Central memory CD8-positive, alpha-beta T cell (primary cell): ENCODE results near the gene KIAA0232.
"Not testable (repeated sequence)": the region's sequence is repeated elsewhere in the genome, so short reads cannot be mapped to it uniquely, and the experiment has no call there.

ENCODE experiments used
- ATAC-seq: fragments of 150-1000 bp; cut with Tn5 transposase; replicated peaks from 2 replicates; pipeline ENCODE4 v1.10.0; 2022; ENCODE audit warnings: mild to moderate bottlenecking, moderate FRiP score, moderate number of reproducible peaks; ENCODE audit not compliant: poor library complexity, severe bottlenecking; ENCODE audit errors: extremely low read depth
- DNase-seq, 2 donors: peaks; one replicate each; pipeline ENCODE4 v3.0.0; 2021; ENCODE audit warnings: low spot score in 2 of 2
- H3K27ac Mint-ChIP-seq: one replicate; pipeline ENCODE4 v1.8.0; 2022; ENCODE audit warnings: low read depth, mild to moderate bottlenecking, moderate library complexity, mixed read lengths
- H3K27me3 Mint-ChIP-seq: one replicate; pipeline ENCODE4 v1.8.0; 2022; ENCODE audit warnings: mixed read lengths
- H3K36me3 Mint-ChIP-seq: one replicate; pipeline ENCODE4 v1.8.0; 2022; ENCODE audit warnings: mild to moderate bottlenecking, moderate library complexity, mixed read lengths; ENCODE audit not compliant: insufficient read depth
- H3K4me1 Mint-ChIP-seq: one replicate; pipeline ENCODE4 v1.8.0; 2022; ENCODE audit warnings: mixed read lengths
- H3K4me3 Mint-ChIP-seq: one replicate; pipeline ENCODE4 v1.8.0; 2022; ENCODE audit warnings: mild to moderate bottlenecking, moderate library complexity, mixed read lengths
- H3K9me3 Mint-ChIP-seq: one replicate; pipeline ENCODE4 v1.8.0; 2022; ENCODE audit warnings: mixed read lengths

KIAA0232 gene

DNA sequence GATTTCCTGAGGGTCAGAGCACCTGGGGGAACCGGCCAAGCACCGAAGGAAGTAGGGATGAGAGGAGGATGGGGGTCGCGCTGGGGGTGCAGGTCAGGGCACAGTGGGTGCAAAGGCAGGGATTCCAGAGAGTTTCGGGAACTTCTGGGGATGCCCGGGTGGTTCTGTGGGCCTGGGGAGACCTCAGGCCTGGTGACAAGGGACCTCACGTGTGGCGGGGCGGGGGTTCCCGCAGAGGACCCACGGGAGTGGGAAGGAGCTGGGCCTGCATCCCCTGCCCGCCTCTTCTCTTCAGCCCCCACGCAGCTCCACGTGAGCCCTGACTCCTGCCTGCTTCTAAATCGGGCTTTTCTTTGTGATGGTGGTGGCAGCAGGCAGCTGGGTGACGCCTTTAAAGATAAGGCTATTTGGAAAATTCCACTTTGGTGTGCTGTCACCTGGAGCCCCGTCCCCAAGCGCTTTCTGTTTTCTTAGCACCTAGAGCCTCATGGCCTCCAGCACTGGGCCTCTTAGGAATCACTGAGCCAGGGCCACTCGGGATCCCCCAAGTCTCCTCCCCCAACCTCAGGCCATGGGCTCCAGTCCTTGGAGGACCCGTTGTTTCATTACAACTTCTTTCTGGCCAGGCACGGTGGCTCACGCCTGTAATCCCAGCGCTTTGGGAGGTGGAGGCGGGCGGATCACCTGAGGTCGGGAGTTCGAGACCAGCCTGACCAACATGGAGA, 120.0 kb downstream of the KIAA0232 start:
- no peaks in the 10 kb centered on the region for H3K9me3 Mint-ChIP-seq
- no peaks in the 10 kb centered on the region for H3K27me3 Mint-ChIP-seq
- DNase-seq = no peak
- no peak overlapping the region for H3K4me3 Mint-ChIP-seq
- no peak for ATAC-seq
- H3K36me3 Mint-ChIP-seq = peaks cover 2% of the 10 kb centered on the region
- H3K4me1 Mint-ChIP-seq = peaks cover 23% of the 10 kb centered on the region
- H3K27ac Mint-ChIP-seq = no peak overlapping the region

DNA sequence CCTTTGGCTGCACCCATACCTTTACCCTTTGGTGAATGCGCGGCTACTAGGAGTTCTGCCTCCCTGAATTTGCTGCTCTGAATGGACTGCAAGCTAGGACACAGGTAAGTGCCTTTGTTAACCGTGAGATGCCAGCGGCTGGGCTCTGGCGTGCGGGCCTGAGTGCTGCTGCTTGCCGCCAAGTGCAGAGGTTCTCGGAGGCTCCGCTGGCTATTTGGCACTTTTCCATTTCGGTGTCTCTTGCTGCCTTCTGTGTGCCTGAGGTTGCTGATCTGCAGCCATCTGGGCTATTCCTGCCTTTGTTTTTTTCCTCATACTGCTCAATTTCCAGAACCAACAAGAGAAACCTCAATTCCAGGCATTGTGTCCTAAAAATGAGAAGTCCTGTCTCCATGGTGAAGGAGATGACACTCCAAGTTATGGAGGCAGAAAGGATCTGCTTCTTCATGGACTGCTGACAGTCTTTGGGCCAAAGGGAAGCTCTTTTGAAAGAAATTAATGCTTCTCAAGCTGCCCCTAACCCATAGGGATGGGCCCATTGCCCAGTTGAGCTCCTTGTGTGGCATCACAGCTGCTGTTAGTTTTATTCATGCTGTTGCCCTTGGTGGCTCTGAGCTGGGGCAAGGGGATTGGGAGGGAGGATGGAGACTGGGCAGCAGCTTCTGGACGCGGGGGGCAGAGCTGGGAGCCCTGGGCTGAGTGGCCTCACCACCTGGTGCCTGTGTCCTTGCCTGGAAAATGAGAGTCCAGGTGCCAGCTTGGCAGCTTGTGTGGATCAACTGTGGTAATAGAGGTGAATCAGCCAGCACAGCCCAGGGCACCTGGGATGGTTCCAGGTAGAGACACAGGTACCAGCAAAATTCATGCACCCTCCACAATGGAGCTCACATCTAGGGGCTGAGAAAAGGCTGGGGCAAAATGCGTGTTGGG, 123.3 kb downstream of the KIAA0232 start:
- H3K27me3 Mint-ChIP-seq = no peaks in the 10 kb centered on the region
- DNase-seq (no peak), ATAC-seq (no peak)
- no peak overlapping the region for H3K4me3 Mint-ChIP-seq
- peaks cover 6% of the 10 kb centered on the region for H3K36me3 Mint-ChIP-seq
- H3K9me3 Mint-ChIP-seq = no peaks in the 10 kb centered on the region
- H3K4me1 Mint-ChIP-seq = peaks cover 15% of the 10 kb centered on the region
- H3K27ac Mint-ChIP-seq = no peak overlapping the region

DNA sequence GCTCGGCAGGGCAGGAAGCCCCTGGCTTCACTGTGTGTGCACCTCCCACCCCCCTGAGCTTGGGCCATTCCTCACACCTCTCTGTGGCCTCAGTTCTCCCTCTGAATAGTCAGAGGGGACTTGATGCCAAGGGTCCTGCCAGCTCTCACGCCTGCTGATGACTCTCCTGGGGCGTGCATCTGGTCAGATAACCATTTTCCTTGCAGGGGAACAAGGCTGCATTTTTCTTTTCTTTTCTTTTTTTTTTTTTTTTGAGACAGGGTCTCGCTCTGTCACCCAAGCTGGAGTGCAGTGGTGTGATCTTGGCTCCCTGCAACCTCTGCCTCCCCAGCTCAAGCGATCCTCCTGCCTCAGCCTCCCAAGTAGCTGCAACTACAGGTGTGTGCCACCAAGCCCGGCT, 124.0 kb downstream of the KIAA0232 start:
- H3K9me3 Mint-ChIP-seq, ATAC-seq, H3K4me3 Mint-ChIP-seq, DNase-seq, H3K36me3 Mint-ChIP-seq, H3K27me3 Mint-ChIP-seq, H3K27ac Mint-ChIP-seq: not testable (repeated sequence)
- peaks cover 22% of the 10 kb centered on the region for H3K4me1 Mint-ChIP-seq

DNA sequence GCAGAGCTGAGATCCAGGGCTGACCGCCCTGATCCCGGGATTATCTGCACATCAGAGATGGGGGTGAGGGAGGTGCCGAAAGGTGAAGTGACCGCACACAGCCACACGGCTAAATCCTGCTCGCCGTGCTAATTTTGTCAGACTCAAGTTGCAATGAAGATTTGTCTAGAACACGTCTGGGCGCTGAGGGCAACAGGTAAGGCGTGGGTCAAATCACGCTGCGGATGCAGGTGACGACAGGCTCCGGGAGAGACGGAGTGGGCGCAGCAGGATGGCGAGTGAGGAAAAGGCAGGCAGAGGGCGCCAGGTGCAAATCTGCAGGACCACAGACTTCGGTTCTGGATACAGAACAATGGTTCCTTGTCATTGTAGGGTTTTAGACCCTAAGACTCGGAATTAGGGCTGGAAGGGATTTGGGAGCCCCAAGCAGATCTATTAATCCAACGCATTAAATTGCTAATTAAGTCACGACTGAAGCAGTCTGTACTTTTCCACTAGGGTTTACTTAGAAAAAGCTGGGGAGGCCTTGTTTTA, 125.2 kb downstream of the KIAA0232 start:
- H3K4me1 Mint-ChIP-seq = peaks cover 33% of the 10 kb centered on the region
- no peak overlapping the region for H3K27ac Mint-ChIP-seq
- DNase-seq = no peak
- H3K36me3 Mint-ChIP-seq = peaks cover 7% of the 10 kb centered on the region
- peak overlapping the region; percentile 26 for H3K4me3 Mint-ChIP-seq
- ATAC-seq = no peak
- H3K9me3 Mint-ChIP-seq = no peaks in the 10 kb centered on the region
- H3K27me3 Mint-ChIP-seq = no peaks in the 10 kb centered on the region

DNA sequence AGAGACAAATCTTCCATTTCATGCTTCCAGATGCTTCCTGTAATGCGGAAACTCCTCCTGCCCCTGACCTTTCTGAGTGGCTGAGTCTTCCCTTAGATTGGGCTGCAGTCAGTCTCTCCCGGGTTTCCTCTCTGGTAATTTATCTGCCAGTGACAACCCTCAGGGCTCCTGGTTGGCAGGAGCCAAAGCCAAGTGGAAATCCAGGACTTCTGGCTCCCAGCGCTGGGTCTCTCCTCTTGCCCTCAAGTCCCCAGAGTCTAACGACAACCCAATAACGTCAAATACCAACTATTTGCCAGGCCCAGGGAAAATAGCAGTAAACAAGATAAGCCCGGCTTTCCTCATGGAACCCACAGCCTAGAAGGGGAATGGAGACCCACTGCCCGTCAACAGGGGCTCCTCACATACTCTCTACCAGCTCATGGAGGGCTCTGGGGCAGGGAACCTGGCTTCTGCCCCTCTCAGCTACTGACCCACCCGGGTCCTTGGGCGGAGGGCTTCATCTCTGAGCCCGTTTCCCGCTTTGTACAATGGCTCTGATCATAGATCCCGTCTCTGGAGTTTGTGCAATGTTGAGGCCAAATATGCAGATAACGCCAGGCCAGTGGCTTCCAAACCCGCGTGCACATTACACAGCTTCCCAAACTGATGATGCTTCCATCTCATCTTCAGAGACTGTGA, 126.0 kb downstream of the KIAA0232 start:
- H3K4me1 Mint-ChIP-seq = peaks cover 39% of the 10 kb centered on the region
- no peaks in the 10 kb centered on the region for H3K9me3 Mint-ChIP-seq
- H3K27ac Mint-ChIP-seq = peak overlapping the region; percentile 79
- no peaks in the 10 kb centered on the region for H3K27me3 Mint-ChIP-seq
- no peak for ATAC-seq
- peaks cover 7% of the 10 kb centered on the region for H3K36me3 Mint-ChIP-seq
- no peak for DNase-seq
- H3K4me3 Mint-ChIP-seq = peak overlapping the region; percentile 85

DNA sequence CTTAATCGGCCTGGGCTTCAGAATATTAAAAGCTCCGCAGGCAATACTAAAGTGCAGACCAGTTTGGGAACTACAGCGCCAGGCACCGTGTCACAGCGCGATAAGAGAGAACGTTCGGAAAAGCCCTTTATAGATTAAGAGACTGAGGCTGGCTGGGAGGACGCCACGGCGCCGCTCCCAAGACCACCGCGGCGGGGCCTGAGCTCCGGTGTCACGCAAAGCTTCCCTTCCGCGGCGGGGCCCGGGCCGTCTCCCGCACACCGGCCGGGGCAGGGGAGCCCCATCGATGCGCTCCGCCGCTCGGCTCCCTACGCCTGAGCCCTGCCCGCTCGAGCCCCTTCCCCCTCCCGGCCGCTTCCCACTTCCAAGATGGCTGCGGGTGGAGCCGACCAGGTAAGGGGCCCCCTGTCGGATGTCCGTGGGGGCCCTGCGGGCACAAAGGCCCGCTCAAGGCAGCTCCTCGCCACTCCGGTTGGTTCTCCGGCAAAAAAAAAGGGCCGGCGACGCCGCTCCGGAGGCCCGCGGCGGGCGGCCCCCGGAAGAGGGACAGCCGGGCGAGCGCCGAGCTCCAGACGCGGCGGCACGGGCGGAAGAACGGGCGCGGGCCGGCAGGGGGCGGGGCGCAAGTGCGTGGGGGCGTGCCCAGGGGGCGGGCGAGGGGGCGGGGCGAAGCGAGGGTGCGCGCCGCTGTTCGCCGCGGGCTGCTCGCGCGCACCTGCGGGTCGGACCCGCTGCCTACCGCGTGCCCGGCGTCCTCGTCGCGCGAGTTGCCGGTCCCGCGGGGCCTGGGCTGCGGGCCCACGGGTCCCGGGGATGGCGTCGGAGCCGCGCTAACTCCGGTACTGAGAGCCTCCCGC, 126.8 kb downstream of the KIAA0232 start, which contains the start of gene TBC1D14:
TSS of gene TBC1D14 (plus strand) at position 714 of the 857 bp plus-strand sequence. CDS start 13,564 bp downstream, outside the sequence.
- ATAC-seq = peak; percentile 83

DNA sequence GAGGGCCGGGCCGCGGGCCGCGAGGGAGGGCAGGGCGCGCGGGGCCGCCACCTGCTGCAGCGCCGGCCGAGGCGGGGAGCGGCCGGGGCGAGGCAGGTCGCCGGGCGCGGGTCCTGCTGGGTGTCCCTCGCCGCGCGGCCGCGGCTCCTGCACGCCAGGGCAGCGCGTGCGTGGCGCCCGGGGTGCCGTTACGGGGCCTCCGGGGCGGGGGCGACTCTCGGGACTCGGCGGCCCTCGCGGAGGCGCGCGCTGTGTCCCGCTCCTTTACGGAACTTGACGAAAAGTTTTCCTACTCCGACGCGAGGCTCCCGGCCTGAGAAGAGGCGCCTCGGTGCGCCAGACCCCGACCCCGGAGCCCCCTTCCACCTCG, 127.4 kb downstream of the KIAA0232 start:
- Mint-ChIP-seq H3K36me3 (peaks cover 7% of the 10 kb centered on the region), H3K9me3 (no peaks in the 10 kb centered on the region), H3K27ac (peak overlapping the region; percentile 82), H3K27me3 (no peaks in the 10 kb centered on the region), H3K4me1 (peaks cover 39% of the 10 kb centered on the region), H3K4me3 (peak overlapping the region; percentile 93)
- ATAC-seq (peak; percentile 44), DNase-seq (no peak)

More for the DNA sequence above, 126.8 kb downstream of the KIAA0232 start, which contains the start of gene TBC1D14:
- Mint-ChIP-seq H3K27me3 (no peaks in the 10 kb centered on the region), H3K4me1 (peaks cover 39% of the 10 kb centered on the region), H3K27ac (peak within 1 kb of the TSS; percentile 82), H3K36me3 (peaks cover 7% of the 10 kb centered on the region), H3K9me3 (no peaks in the 10 kb centered on the region), H3K4me3 (peak within 1 kb of the TSS; percentile 93)
- DNase-seq = peak; percentile 75 to 78

DNA sequence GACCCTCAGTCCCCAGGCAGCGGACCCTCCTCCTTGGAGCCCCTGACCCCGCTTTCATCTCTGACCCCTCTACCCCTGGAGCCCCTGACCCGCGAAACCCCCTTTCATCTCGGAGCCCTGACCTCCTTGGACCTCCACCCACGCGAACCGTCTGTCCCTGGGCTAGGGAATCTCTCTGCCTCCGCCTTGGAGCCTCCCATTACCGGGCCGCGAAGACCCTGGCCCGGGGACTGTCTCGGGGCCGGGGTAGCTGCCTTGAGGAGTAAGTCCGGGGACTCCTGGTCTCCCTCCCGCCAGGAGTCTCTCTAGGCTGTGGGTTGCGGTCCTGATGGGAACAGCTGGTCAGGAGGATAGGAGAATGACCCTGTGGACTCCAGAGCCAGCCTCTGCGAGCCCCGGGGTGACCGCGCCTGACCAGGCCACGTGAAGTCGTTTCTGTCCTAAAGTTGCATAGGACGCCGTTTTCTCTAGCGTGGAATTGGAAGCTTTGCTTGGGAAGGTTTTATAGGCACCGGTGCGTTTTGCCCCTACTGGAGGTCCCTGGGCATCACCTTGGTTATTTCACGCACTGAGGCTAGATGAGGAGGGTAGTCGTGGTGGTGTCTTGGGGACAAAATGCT, 127.9 kb downstream of the KIAA0232 start:
- H3K36me3 Mint-ChIP-seq = peaks cover 7% of the 10 kb centered on the region
- ATAC-seq (no peak), DNase-seq (no peak)
- H3K27ac Mint-ChIP-seq = peak overlapping the region; percentile 82
- peaks cover 41% of the 10 kb centered on the region for H3K4me1 Mint-ChIP-seq
- no peaks in the 10 kb centered on the region for H3K27me3 Mint-ChIP-seq
- no peaks in the 10 kb centered on the region for H3K9me3 Mint-ChIP-seq
- H3K4me3 Mint-ChIP-seq = peak overlapping the region; percentile 93

DNA sequence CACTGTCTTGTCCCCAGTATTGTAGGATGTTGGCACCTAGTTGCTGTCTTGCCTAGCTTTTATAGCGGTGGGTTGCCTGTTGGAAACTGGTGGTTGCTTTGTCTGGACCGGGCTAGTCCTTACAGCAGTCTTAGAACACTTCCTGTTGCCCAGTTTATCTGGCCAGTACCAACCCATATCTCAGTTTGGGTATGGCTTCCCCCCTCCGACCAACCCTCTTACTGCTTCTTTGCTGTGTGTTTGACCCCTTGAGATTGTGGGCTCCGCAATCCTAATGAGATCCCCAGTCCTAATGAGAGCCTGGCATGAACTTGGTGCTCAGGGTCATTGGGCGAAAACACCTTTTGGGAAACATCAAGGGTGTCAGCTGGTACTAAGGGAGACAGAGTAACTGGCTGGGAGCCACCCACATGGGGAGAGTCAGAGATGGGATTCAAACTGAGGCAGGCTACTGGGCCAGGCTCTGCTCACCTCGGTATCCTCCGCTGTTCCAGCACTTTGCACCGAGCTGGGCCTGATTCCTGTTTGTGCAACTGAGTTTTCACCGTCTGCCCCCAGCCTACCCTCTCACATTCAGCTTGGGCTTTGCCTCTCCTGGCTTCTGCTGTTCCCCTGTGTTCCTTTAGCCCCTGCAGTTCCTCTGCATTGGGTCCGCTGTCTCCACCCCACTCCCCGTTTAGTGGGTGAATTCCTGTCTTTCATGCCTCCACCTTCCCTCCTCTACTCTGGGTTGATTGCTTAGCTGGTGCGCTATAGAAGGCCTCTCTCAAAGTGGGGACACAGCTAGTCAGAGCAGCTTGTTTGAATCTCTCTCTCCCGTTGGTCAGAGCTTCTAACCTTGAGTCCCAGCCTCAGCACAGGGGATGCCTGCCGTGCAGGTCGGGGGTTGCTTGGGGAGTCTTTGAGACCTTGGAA, 128.7 kb downstream of the KIAA0232 start:
- Mint-ChIP-seq H3K9me3 (no peaks in the 10 kb centered on the region), H3K27me3 (no peaks in the 10 kb centered on the region), H3K4me3 (peak overlapping the region; percentile 93), H3K27ac (peak overlapping the region; percentile 57), H3K4me1 (peaks cover 48% of the 10 kb centered on the region), H3K36me3 (peaks cover 7% of the 10 kb centered on the region)
- ATAC-seq = no peak
- DNase-seq = no peak

DNA sequence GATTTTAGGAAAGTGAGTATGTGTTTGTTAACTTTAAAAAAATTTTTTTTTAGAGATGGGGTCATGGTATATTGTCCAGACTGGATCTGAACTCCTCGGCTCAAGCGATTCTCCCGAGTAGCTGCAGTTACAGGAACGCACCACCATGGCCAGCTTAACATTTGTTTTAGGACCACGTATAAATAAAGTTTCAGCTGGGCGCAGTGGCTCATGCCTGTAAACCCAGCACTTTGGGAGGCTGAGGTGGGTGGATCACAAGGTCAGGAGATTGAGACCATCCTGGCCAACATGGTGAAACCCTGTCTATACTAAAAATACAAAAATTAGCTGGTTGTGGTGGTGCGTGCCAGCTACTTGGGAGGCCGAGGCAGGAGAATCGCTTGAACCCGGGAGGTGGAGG, 129.4 kb downstream of the KIAA0232 start:
- Mint-ChIP-seq H3K4me3 (peak overlapping the region; percentile 93), H3K4me1 (peaks cover 55% of the 10 kb centered on the region), H3K27ac (peak overlapping the region; percentile 57)
- H3K27me3 Mint-ChIP-seq, H3K9me3 Mint-ChIP-seq, ATAC-seq, H3K36me3 Mint-ChIP-seq, DNase-seq: not testable (repeated sequence)
